Heart right ventricle (tissue), 16 donors: Measurements from ENCODE around the gene MAP3K13. TPM values are rescaled to one million over a fixed set of nuclear protein-coding genes. Genes with fewer than 3 reads are reported as not detected.

ENCODE experiments used
- ATAC-seq, 8 donors: fragments of 200-7000 bp; cut with Tn5 transposase; one replicate each; pipeline ENCODE4 v1.9.1; 2020; ENCODE audit warnings: mild to moderate bottlenecking in 8 of 8, moderate library complexity in 8 of 8, moderate number of reproducible peaks in 1 of 8
- DNase-seq, 2 donors: peaks; one replicate each; pipeline ENCODE4 v3.0.0-alpha.2; 2020
- H3K27ac ChIP-seq, 10 donors: fragments of 200-600 bp; sonication (generic) in 2 of 10; one replicate each; pipeline versions ENCODE4 v1.5.0 to v1.8.0; 2020 to 2022; ENCODE audit warnings: mild to moderate bottlenecking in 3 of 10
- H3K27me3 ChIP-seq, 7 donors: fragments of 200-600 bp; one replicate each; pipeline ENCODE4 v1.8.0; 2021 to 2022; ENCODE audit warnings: mild to moderate bottlenecking in 2 of 7
- H3K36me3 ChIP-seq, 9 donors: fragments of 200-600 bp; sonication (generic) in 1 of 9; one replicate each; pipeline versions ENCODE4 v1.5.0 to v1.8.0; 2020 to 2022; ENCODE audit warnings: mild to moderate bottlenecking in 2 of 9
- H3K4me1 ChIP-seq, 9 donors: fragments of 200-600 bp; sonication (generic) in 1 of 9; one replicate each; pipeline versions ENCODE4 v1.5.0 to v1.8.0; 2020 to 2022; ENCODE audit warnings: mild to moderate bottlenecking in 4 of 9
- H3K4me3 ChIP-seq, 10 donors: fragments of 200-600 bp; sonication (generic) in 2 of 10; one replicate each; pipeline versions ENCODE4 v1.5.0 to v1.8.0; 2020 to 2022; ENCODE audit warnings: mild to moderate bottlenecking in 7 of 10, moderate library complexity in 2 of 10
- H3K9me3 ChIP-seq, 11 donors: fragments of 200-600 bp in 10 of 11; sonication (generic) in 2 of 11; one replicate each; pipeline versions ENCODE4 v1.5.0 to v1.8.0; 2013 to 2022; ENCODE audit warnings: mild to moderate bottlenecking in 2 of 11, control low read depth in 1 of 11, moderate library complexity in 1 of 11
- CTCF ChIP-seq, 9 donors: fragments of 200-600 bp; sonication (generic) in 2 of 9; IDR thresholded peaks; one replicate each; pipeline versions ENCODE4 v1.5.0 to v1.8.0; 2021 to 2022; ENCODE audit warnings: antibody characterized with exemption in 9 of 9, mild to moderate bottlenecking in 5 of 9, moderate library complexity in 1 of 9
- WGBS, 2 donors: extraction: QIAGEN DNeasy Blood & Tissue Kit; methylation state at CpG; one replicate each; pipeline ENCODE4 v1.1.7; 2013; ENCODE audit warnings: inconsistent platforms in 1 of 2; 5-methylcytosine and 5-hydroxymethylcytosine counted together
- intact Hi-C, 10 donors: fragments of 100-400 bp; cut with DNase I; formaldehyde crosslinking; loops; one replicate each; pipeline versions ENCODE4 v1.11.1 to v1.14.2; 2022
- polyA plus RNA-seq, 2 donors: library from polyadenylated mRNA; stranded (reverse); fragments of 200-250 nt; gene quantifications; one replicate each; pipeline ENCODE4 v1.2.3, GENCODE V29; 2013
- total RNA-seq, 10 donors: library from RNA; stranded (reverse); fragmentation: NEBNext Ultra II Directional in 3 of 10; extraction: Animal tissue kit (Norgen Biotek cat#: 25700) in 3 of 10; gene quantifications; one replicate each; pipeline versions ENCODE4 v1.2.1 to v1.2.4, GENCODE V29; 2021 to 2023
- donor health status: Arrhythmogenic right ventricular cardiomyopathy.
- donor health status: ischemic (EF 13 %, LVEDD 7.1; RV severe dilation, severe dysfunction).
- donor health status: healthy with polysubstance abuse.
- donor health status: DM: no; HTN: yes; CAD: no.
- donor health status: DM: no; HTN: no; CAD: no.
- donor health status: ischemic (EF 25% LVEDD 6.9; RV normal size, moderate dysfunction).
- donor health status: ischemic (EF 25% LVEDD 5.7; RV mildly dilated, moderate dysfunction).
- donor health status: healthy.
- donor health status: DM: yes; HTN: yes; CAD: no.
- donor health status: Ischemic cardiomyopathy.
- donor health status: ischemic (EF 35%, LVEDD 5.7; RV mildly dilated, moderate dysfunction).
- donor health status: nonischemic (EF 11% LVEDD 7.7; RV severe dilation, severe dysfunction).
- donor health status: DM: yes; HTN: yes; CAD: no.
- donor health status: PGD.
- donor health status: ischemic (EF 29% LVEDD 5.4; RV normal size, mild dysfunction).
- donor health status: nonischemic (EF 23%, LVEDD 6.1; RV moderate dilation, normal function).

MAP3K13 gene
- total and polyA plus RNA-seq, 12 donors, result 7.1 to 14.9 (median 10.5) TPM

DNA sequence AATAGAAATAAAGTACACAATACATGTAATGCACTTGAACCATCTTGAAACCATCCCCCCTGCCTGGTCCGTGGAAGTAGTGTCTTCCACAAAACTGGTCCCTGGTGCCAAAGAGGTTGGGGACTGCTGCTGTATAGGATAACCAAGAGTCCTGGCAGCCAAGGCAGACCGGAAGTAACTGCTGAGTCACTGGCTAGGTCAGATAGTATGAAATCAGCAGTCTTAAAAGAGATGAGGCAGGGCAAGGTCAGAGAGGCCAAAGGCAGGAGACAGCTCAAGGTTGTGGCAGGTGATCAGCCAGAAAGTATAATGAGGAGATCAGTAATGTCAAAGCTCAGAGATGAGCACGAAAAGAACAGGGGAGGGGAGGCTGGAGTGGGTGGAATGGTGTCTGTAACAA, 60.2 kb downstream of the MAP3K13 start:
- Histone ChIP-seq H3K4me1 (peaks cover 0 to 17% (median 0%) of the 10 kb centered on the region in 9 donors), H3K27me3 (no peaks in the 10 kb centered on the region), H3K27ac (no peak overlapping the region), H3K4me3 (no peak overlapping the region), H3K9me3 (no peaks in the 10 kb centered on the region), H3K36me3 (no peaks in the 10 kb centered on the region)
- ATAC-seq (peak in 4 of 8 donors; percentile 42 to 81 (median 69)), DNase-seq (no peak)
- TF ChIP-seq CTCF (IDR thresholded peaks at IDR 0.05), result no peak
- intact Hi-C loops, result no loop called here
- 51 to 55% methylated on average over 3 of the region's 3 CpGs for WGBS, 2 donors

DNA sequence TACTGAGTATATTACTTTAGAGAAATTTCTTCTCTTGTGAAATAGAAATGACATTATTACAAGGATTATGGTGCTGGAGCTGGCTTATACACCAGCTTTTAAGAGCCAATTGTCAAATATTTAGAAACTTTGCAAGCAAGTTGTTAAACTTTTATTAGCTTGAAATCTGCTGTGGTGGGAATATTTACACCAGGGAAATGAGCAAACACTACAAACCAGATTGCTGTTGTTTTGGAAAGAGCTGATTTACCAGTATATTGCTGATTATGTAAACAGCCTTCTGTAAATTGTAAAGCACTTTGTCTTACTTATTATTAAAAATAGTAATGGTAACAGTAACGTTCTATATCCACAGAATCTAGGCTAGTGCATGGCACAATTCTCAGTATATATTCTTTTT, 61.5 kb downstream of the MAP3K13 start:
- H3K9me3 ChIP-seq, result no peaks in the 10 kb centered on the region
- no peak overlapping the region for H3K27ac ChIP-seq
- TF ChIP-seq CTCF (IDR thresholded peaks at IDR 0.05), result no peak
- peaks cover 0 to 17% (median 0%) of the 10 kb centered on the region in 9 donors for H3K4me1 ChIP-seq
- ATAC-seq, result no peak
- no peak for DNase-seq
- 84 to 95% methylated on average over 1 of the region's 1 CpG for WGBS, 2 donors
- intact Hi-C loops, result no loop called here
- H3K27me3 ChIP-seq, result no peaks in the 10 kb centered on the region
- no peak overlapping the region for H3K4me3 ChIP-seq
- H3K36me3 ChIP-seq, result peaks cover 0 to 12% (median 0%) of the 10 kb centered on the region in 9 donors

- Histone ChIP-seq H3K27ac (no peak overlapping the region), H3K4me3 (no peak overlapping the region), H3K27me3 (no peaks in the 10 kb centered on the region), H3K36me3 (peaks cover 0 to 12% (median 0%) of the 10 kb centered on the region in 9 donors), H3K9me3 (no peaks in the 10 kb centered on the region), H3K4me1 (no peaks in the 10 kb centered on the region)
- no peak for DNase-seq
- intact Hi-C loops, result no loop called here
- 92 to 94% methylated on average over 4 of the region's 4 CpGs for WGBS, 2 donors
- no peak for ATAC-seq
- no peak for TF ChIP-seq CTCF (IDR thresholded peaks at IDR 0.05)
Measured at GRCh38 chr3:185430375-185430774, 67.4 kb downstream of the MAP3K13 start.

DNA sequence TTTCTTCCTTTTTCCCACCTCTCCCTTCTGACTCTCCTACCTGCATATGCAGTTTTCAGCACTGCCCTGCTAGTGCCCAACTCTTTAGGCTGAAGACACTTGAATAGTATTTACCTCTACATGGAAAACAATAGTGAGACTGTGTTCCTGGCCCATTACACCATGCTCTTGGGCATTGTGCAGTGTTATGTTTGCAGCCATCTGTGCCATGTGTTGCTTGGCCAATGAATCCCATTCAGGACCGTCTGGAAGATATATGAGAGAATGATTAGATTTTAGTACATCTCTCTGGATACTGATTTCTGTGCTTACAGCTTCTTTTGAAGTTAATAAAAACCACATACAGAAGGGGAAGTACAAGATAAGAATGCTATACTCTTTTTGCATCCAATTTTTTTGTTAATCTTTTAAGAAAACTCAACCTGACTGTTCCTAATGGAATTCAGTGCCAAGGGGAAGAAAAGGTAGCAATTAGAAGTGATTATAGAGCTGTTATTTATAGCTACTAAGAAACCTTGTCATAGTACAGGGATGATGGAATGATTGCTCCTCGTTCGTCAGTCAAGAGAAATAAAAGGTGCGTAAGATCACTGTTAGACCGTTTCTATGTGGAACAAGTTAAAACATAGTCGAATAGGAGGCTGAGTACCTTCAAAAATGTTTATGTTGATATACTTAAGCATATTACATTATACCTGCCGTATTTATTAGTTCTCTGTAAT, 77.0 kb downstream of the MAP3K13 start:
- Histone ChIP-seq H3K36me3 (peaks cover 0 to 24% (median 0%) of the 10 kb centered on the region in 9 donors), H3K4me3 (no peak overlapping the region), H3K4me1 (no peaks in the 10 kb centered on the region), H3K27ac (no peak overlapping the region), H3K27me3 (no peaks in the 10 kb centered on the region), H3K9me3 (no peaks in the 10 kb centered on the region)
- intact Hi-C loops, result no loop called here
- DNase-seq (no peak), ATAC-seq (no peak)
- no peak for TF ChIP-seq CTCF (IDR thresholded peaks at IDR 0.05)
- WGBS, 2 donors, result 91% methylated on average over 7 of the region's 7 CpGs
